Stromal cell of bone marrow (primary cell): ENCODE results near the gene TRIM28.
A peak's percentile ranks its signal among the peaks of the same experiment; 100 is the strongest.
"Not testable (repeated sequence)": the region's sequence is repeated elsewhere in the genome, so short reads cannot be mapped to it uniquely, and the experiment has no call there.

Experiments used
- DNase-seq: peaks from one replicate; pipeline ENCODE4 v3.0.0-alpha.2; 2012; ENCODE audit warnings: low read depth

The TRIM28 gene

GRCh38 chr19:58519355-58520256 lies 24.3 kb upstream of the TRIM28 start, which contains the start of gene ZBTB45:
Gene ZBTB45 (minus strand): TSS chr19:58519810. CDS start chr19:58517673, 2,137 bp downstream.
- peak; percentile 95 for DNase-seq

GRCh38 chr19:58520257-58520599 lies 23.6 kb upstream of the TRIM28 start:
- no peak for DNase-seq

GRCh38 chr19:58521651-58522050 lies 22.2 kb upstream of the TRIM28 start:
- DNase-seq: no peak

GRCh38 chr19:58522709-58523108 lies 21.2 kb upstream of the TRIM28 start:
- DNase-seq: no peak

- no peak for DNase-seq
These were observed 14.5 kb upstream of the TRIM28 start for GRCh38 chr19:58529405-58529804.

GRCh38 chr19:58531034-58531840 lies 12.6 kb upstream of the TRIM28 start:
- no peak for DNase-seq

- DNase-seq: no peak
These were observed 8.0 kb upstream of the TRIM28 start for GRCh38 chr19:58535857-58536256.

GRCh38 chr19:58536852-58537798 lies 6.7 kb upstream of the TRIM28 start:
- no peak for DNase-seq

- DNase-seq: no peak
These were observed 5.4 kb upstream of the TRIM28 start for GRCh38 chr19:58538257-58539168.

- DNase-seq: not testable (repeated sequence)
These were observed 4.7 kb upstream of the TRIM28 start for GRCh38 chr19:58539169-58539559.

GRCh38 chr19:58542641-58543372 lies 1.1 kb upstream of the TRIM28 start:
- DNase-seq: not testable (repeated sequence)

- peak; percentile 24 for DNase-seq
These were observed 874 bp downstream of the TRIM28 start for GRCh38 chr19:58544591-58545285.

- no peak for DNase-seq
These were observed 1.6 kb downstream of the TRIM28 start for GRCh38 chr19:58545286-58546018.

GRCh38 chr19:58546019-58546530 lies 2.2 kb downstream of the TRIM28 start:
- no peak for DNase-seq

GRCh38 chr19:58547323-58548312 lies 3.8 kb downstream of the TRIM28 start:
- no peak for DNase-seq

- no peak for DNase-seq
These were observed 5.2 kb downstream of the TRIM28 start for GRCh38 chr19:58548859-58549663.
